ENCODE results near the gene HSPD1. TPM values are rescaled to one million over a fixed set of nuclear protein-coding genes. Genes with fewer than 3 reads are reported as not detected.
"Not testable (repeated sequence)": the region's sequence is repeated elsewhere in the genome, so short reads cannot be mapped to it uniquely, and the experiment has no call there.

The HSPD1 gene
- total RNA-seq, 1 experiment from 2014 or later, result 995 TPM

GRCh38 chr2:197450935-197451358 is 48.7 kb downstream of the HSPD1 start:
- ATAC-seq; BruUV-seq (replicated peaks); H2AFZ ChIP-seq (ENCODE audit: low read depth, low read length, poor library complexity, severe bottlenecking); DNase-seq (ENCODE audit: low read depth, low spot score); H3K36me3 ChIP-seq (ENCODE audit: control insufficient read depth in 1 of 2, insufficient read depth in 2 of 2, low read length in 2 of 2); H3K4me3 ChIP-seq (replicated peaks in 1 of 2; ENCODE audit: low read depth in 1 of 2, low read length in 2 of 2); H4K20me1 ChIP-seq (ENCODE audit: insufficient read depth); H3K4me2 ChIP-seq (ENCODE audit: low read length); POLR2A ChIA-PET; H3K9me2 ChIP-seq (ENCODE audit: insufficient read depth); RAD21 ChIA-PET (ENCODE audit: low non-redundant PET in 1 of 2, low total read pairs in 2 of 2, uncharacterized antibody in 2 of 2, unreplicated experiment in 2 of 2); CTCF ChIA-PET; H3K27ac ChIP-seq (ENCODE audit: low read depth, low read length); intact Hi-C loops (cut with micrococcal nuclease); H3K9ac ChIP-seq (ENCODE audit: low read length); H3K27me3 ChIP-seq (ENCODE audit: insufficient read depth, low read length); H3K9me3 ChIP-seq (ENCODE audit: control insufficient read depth in 1 of 2, insufficient read depth in 1 of 2, low read depth in 1 of 2, low read length in 2 of 2): not testable (repeated sequence)
- Histone ChIP-seq H3K4me1 (ENCODE audit: control insufficient read depth in 1 of 2, insufficient read depth in 2 of 2, low read length in 2 of 2) (peaks cover 4 to 13% of the 10 kb centered on the region in 2 experiments; a peak in 2 of 4 replicates), H3K79me2 (ENCODE audit: insufficient read depth, low read length) (peaks cover 26% of the 10 kb centered on the region)
- 0 out of 2 replicates have a peak, but pooled peaks have one; percentile 20 for TF ChIP-seq SP1 (IDR thresholded peaks at IDR 0.05; ENCODE audit: low read depth)

GRCh38 chr2:197450465-197450864 is 49.2 kb downstream of the HSPD1 start:
- H3K4me3 ChIP-seq (replicated peaks in 1 of 2; ENCODE audit: low read depth in 1 of 2, low read length in 2 of 2), result no peak overlapping the region
- no peak overlapping the region for H3K27ac ChIP-seq (ENCODE audit: low read depth, low read length)
- H3K9me2 ChIP-seq (ENCODE audit: insufficient read depth), result no peaks in the 10 kb centered on the region
- no peaks in the 10 kb centered on the region for H4K20me1 ChIP-seq (ENCODE audit: insufficient read depth)
- no TSS peak for BruUV-seq (replicated peaks)
- no peak overlapping the region for H3K9ac ChIP-seq (ENCODE audit: low read length)
- TF ChIP-seq EZH2phosphoT487 (IDR thresholded peaks at IDR 0.05; ENCODE audit: borderline replicate concordance) (no peak), POLR2AphosphoS5 (IDR thresholded peaks at IDR 0.05; ENCODE audit: low read depth, low read length) (no peak), ZNF274 (IDR thresholded peaks at IDR 0.05; ENCODE audit: low read depth, low read length) (no peak), ZFX (IDR thresholded peaks at IDR 0.05) (no peak), MAX (IDR thresholded peaks at IDR 0.05) (no peak), JUND (IDR thresholded peaks at IDR 0.05) (no peak), FOSL1 (IDR thresholded peaks at IDR 0.05; ENCODE audit: low read depth) (no peak), ZBTB33 (IDR thresholded peaks at IDR 0.05; ENCODE audit: extremely low read depth, insufficient replicate concordance, low read length) (no peak), EZH2 (IDR thresholded peaks at IDR 0.05) (no peak), ATF3 (IDR thresholded peaks at IDR 0.05) (no peak), EGR1 (IDR thresholded peaks at IDR 0.05; ENCODE audit: low read depth) (no peak), CEBPB (IDR thresholded peaks at IDR 0.05; ENCODE audit: low read depth) (no peak), REST (IDR thresholded peaks at IDR 0.05; ENCODE audit: low read depth) (no peak), SIN3A (IDR thresholded peaks at IDR 0.05; ENCODE audit: low read depth) (no peak)
- no peaks in the 10 kb centered on the region for H3K27me3 ChIP-seq (ENCODE audit: insufficient read depth, low read length)
- intact Hi-C loops (cut with micrococcal nuclease), result no loop called here
- ChIA-PET RAD21 (ENCODE audit: low non-redundant PET in 1 of 2, low total read pairs in 2 of 2, uncharacterized antibody in 2 of 2, unreplicated experiment in 2 of 2) (no interaction called here), CTCF (no interaction called here), POLR2A (no interaction called here)
- peaks cover 4 to 13% of the 10 kb centered on the region in 2 experiments; a peak in 2 of 4 replicates for H3K4me1 ChIP-seq (ENCODE audit: control insufficient read depth in 1 of 2, insufficient read depth in 2 of 2, low read length in 2 of 2)
- H3K9me3 ChIP-seq (ENCODE audit: control insufficient read depth in 1 of 2, insufficient read depth in 1 of 2, low read depth in 1 of 2, low read length in 2 of 2), result no peaks in the 10 kb centered on the region
- H2AFZ ChIP-seq (ENCODE audit: low read depth, low read length, poor library complexity, severe bottlenecking), result no peak overlapping the region
- ATAC-seq (no peak), DNase-seq (ENCODE audit: low read depth, low spot score) (no peak)
- H3K79me2 ChIP-seq (ENCODE audit: insufficient read depth, low read length), result peaks cover 21% of the 10 kb centered on the region
- no peak overlapping the region for H3K4me2 ChIP-seq (ENCODE audit: low read length)
- no peaks in the 10 kb centered on the region for H3K36me3 ChIP-seq (ENCODE audit: control insufficient read depth in 1 of 2, insufficient read depth in 2 of 2, low read length in 2 of 2)
